Measurements from ENCODE around the gene PTK6.
A peak's percentile ranks its signal among the peaks of the same experiment; 100 is the strongest.

The PTK6 gene

GRCh38 chr20:63542696-63543095 is 5.5 kb upstream of the PTK6 start:
- no peak for DNase-seq

GRCh38 chr20:63542031-63542559 is 4.9 kb upstream of the PTK6 start:
- DNase-seq = no peak

GRCh38 chr20:63541371-63541770 is 4.2 kb upstream of the PTK6 start:
- DNase-seq = no peak

GRCh38 chr20:63540417-63541186 is 3.4 kb upstream of the PTK6 start:
- DNase-seq = peak; percentile 79

- no peak for DNase-seq
These were observed 2.5 kb upstream of the PTK6 start for GRCh38 chr20:63539441-63540370.

- peak; percentile 6 for DNase-seq
These were observed 1.9 kb upstream of the PTK6 start for GRCh38 chr20:63539092-63539430.

- DNase-seq = peak; percentile 9
These were observed 1.3 kb upstream of the PTK6 start for GRCh38 chr20:63538204-63539091.

- DNase-seq = peak; percentile 92
These were observed 488 bp upstream of the PTK6 start for GRCh38 chr20:63537525-63538203.

- peak; percentile 63 for DNase-seq
These were observed 767 bp downstream of the PTK6 start for GRCh38 chr20:63536241-63536977.

- peak; percentile 56 for DNase-seq
These were observed 2.1 kb downstream of the PTK6 start for GRCh38 chr20:63534831-63535651.

GRCh38 chr20:63534427-63534830 is 2.7 kb downstream of the PTK6 start:
- no peak for DNase-seq

- peak; percentile 13 for DNase-seq
These were observed 3.2 kb downstream of the PTK6 start for GRCh38 chr20:63533871-63534393.

- no peak for DNase-seq
These were observed 3.8 kb downstream of the PTK6 start for GRCh38 chr20:63533388-63533787.

GRCh38 chr20:63532449-63532971 is 4.7 kb downstream of the PTK6 start:
- DNase-seq = no peak

GRCh38 chr20:63531686-63532448 is 5.3 kb downstream of the PTK6 start:
- peak; percentile 18 for DNase-seq

GRCh38 chr20:63530788-63531160 is 6.4 kb downstream of the PTK6 start:
- no peak for DNase-seq

- peak; percentile 12 for DNase-seq
These were observed 7.1 kb downstream of the PTK6 start for GRCh38 chr20:63529861-63530787.
